ENCODE results near the gene GRIK3.
"Not testable (repeated sequence)": the region's sequence is repeated elsewhere in the genome, so short reads cannot be mapped to it uniquely, and the experiment has no call there.

Gene GRIK3

GRCh38 chr1:36912365-36912865 lies 121.9 kb downstream of the GRIK3 start:
- TF ChIP-seq, protein P1, sequence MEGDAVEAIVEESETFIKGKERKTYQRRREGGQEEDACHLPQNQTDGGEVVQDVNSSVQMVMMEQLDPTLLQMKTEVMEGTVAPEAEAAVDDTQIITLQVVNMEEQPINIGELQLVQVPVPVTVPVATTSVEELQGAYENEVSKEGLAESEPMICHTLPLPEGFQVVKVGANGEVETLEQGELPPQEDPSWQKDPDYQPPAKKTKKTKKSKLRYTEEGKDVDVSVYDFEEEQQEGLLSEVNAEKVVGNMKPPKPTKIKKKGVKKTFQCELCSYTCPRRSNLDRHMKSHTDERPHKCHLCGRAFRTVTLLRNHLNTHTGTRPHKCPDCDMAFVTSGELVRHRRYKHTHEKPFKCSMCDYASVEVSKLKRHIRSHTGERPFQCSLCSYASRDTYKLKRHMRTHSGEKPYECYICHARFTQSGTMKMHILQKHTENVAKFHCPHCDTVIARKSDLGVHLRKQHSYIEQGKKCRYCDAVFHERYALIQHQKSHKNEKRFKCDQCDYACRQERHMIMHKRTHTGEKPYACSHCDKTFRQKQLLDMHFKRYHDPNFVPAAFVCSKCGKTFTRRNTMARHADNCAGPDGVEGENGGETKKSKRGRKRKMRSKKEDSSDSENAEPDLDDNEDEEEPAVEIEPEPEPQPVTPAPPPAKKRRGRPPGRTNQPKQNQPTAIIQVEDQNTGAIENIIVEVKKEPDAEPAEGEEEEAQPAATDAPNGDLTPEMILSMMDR (IDR thresholded peaks at IDR 0.05; ENCODE audit: extremely low read depth, missing control alignments): no peak
- DNase-seq (ENCODE audit: low spot score): no peak

- TF ChIP-seq, protein P1 (IDR thresholded peaks at IDR 0.05; ENCODE audit: extremely low read depth, missing control alignments): no peak
- no peak for DNase-seq (ENCODE audit: low spot score)
Measured at GRCh38 chr1:36911561-36912364, 122.6 kb downstream of the GRIK3 start.

DNA sequence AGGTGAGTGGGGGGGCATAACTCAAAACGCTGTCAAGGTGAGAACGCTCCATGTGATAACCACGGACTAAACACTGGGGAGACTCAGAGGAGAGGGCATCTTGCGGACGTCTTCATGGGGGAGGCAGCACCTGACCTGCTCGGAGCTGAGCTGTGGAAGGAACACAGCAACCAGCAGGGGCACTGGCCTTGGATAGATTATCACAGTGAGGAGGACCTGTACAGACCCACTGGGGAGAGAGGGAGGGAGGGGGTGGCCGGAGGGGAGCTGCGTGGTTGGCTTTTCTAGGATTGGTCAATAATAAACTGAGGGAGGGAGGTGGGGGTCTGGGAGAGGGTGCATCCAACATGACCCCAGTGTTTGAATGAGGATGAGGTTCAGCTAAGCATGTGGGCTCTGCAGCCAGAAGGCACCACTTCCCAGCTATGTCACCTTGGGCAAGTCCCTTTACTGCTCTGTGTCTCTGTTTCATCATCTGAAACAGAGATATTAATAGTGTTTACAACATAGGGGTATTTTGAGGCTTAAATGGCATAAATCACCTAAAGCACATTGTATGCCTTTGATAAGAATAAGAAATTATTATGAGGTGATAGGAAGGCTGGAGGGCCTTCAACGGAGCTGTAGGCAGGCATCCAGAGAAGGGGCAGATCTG lies 123.3 kb downstream of the GRIK3 start:
- peak; percentile 27 for DNase-seq (ENCODE audit: low spot score)
- TF ChIP-seq, protein P1 (IDR thresholded peaks at IDR 0.05; ENCODE audit: extremely low read depth, missing control alignments): no peak

- no peak for DNase-seq (ENCODE audit: low spot score)
- TF ChIP-seq, protein P1 (IDR thresholded peaks at IDR 0.05; ENCODE audit: extremely low read depth, missing control alignments): no peak
Measured at GRCh38 chr1:36909946-36910725, 124.2 kb downstream of the GRIK3 start.

GRCh38 chr1:36909359-36909758 lies 125.0 kb downstream of the GRIK3 start:
- DNase-seq (ENCODE audit: low spot score): not testable (repeated sequence)

DNA sequence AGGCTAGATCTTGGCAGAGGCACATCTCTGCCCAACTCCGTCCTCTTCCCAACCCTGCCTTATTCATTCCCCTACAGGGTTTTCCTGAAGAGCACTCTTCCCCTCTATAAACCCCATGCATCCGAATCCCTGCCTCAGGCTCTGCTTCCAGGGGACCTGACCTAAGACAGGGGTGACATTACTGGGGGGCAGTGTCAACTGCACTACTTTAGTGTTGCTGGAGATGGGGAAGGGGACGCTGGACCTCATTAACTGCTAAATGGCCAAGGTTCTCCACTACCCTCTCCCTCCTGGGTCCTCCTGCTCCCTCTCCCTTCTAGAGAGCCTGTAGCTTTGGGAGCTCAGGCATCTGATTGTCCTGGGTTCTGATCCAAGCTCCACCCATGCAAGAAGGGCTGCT lies 126.2 kb downstream of the GRIK3 start:
- TF ChIP-seq, protein P1 (IDR thresholded peaks at IDR 0.05; ENCODE audit: extremely low read depth, missing control alignments): no peak
- no peak for DNase-seq (ENCODE audit: low spot score)

GRCh38 chr1:36906555-36906954 lies 127.8 kb downstream of the GRIK3 start:
- TF ChIP-seq, protein P1 (IDR thresholded peaks at IDR 0.05; ENCODE audit: extremely low read depth, missing control alignments): no peak
- DNase-seq (ENCODE audit: low spot score): no peak
